Measurements from ENCODE around the gene USE1. TPM values are rescaled to one million over a fixed set of nuclear protein-coding genes. Genes with fewer than 3 reads are reported as not detected.

The USE1 gene
- total and polyA plus RNA-seq, 2 experiments from 2014 or later = 15.5 to 19.4 TPM

- Mint-ChIP-seq H3K36me3 (ENCODE audit: low read depth) (peaks cover 54% of the 10 kb centered on the region), H3K4me1 (peaks cover 10% of the 10 kb centered on the region), H3K27me3 (ENCODE audit: insufficient read depth, low read depth, poor library complexity) (peaks cover 23% of the 10 kb centered on the region), H3K4me3 (no peak overlapping the region), H3K9me3 (no peaks in the 10 kb centered on the region; the same call in 2 of the 3 replicates), H3K27ac (no peak overlapping the region)
- TF ChIP-seq CTCF (conservative IDR thresholded peaks at IDR 0.05; ENCODE audit: low read depth in 2 of 2) (peak; percentile 76 to 94), ETS1 (IDR thresholded peaks at IDR 0.05) (no peak)
- Histone ChIP-seq H4K20me1 (replicated peaks; ENCODE audit: insufficient read depth) (no peaks in the 10 kb centered on the region), H2AFZ (no peak overlapping the region), H3K9me2 (ENCODE audit: insufficient read depth) (no peaks in the 10 kb centered on the region), H3K79me2 (replicated peaks; ENCODE audit: insufficient read depth) (no peaks in the 10 kb centered on the region), H3K27me3 (ENCODE audit: insufficient read depth) (no peaks in the 10 kb centered on the region), H3K4me3 (no peak overlapping the region), H3K27ac (ENCODE audit: low read depth) (no peak overlapping the region), H3K4me2 (no peak overlapping the region), H3K36me3 (ENCODE audit: insufficient read depth) (no peaks in the 10 kb centered on the region), H3K4me1 (ENCODE audit: insufficient read depth) (peaks cover 9% of the 10 kb centered on the region), H3F3A (replicated peaks; ENCODE audit: low read depth) (peaks cover 12% of the 10 kb centered on the region)
- DNase-seq (ENCODE audit: low spot score) = peak; percentile 90
- peak; percentile 68 for ATAC-seq
Observed at GRCh38 chr19:17205237-17206140, 9.7 kb upstream of the USE1 start.

GRCh38 chr19:17206736-17207581 lies 8.2 kb upstream of the USE1 start:
- Histone ChIP-seq H3K4me1 (ENCODE audit: insufficient read depth) (peaks cover 9% of the 10 kb centered on the region), H3F3A (replicated peaks; ENCODE audit: low read depth) (peaks cover 13% of the 10 kb centered on the region), H3K9me2 (ENCODE audit: insufficient read depth) (no peaks in the 10 kb centered on the region), H3K36me3 (ENCODE audit: insufficient read depth) (no peaks in the 10 kb centered on the region), H2AFZ (no peak overlapping the region), H3K79me2 (replicated peaks; ENCODE audit: insufficient read depth) (no peaks in the 10 kb centered on the region), H3K4me2 (no peak overlapping the region), H3K27ac (ENCODE audit: low read depth) (no peak overlapping the region), H3K27me3 (ENCODE audit: insufficient read depth) (no peaks in the 10 kb centered on the region), H3K4me3 (no peak overlapping the region), H4K20me1 (replicated peaks; ENCODE audit: insufficient read depth) (no peaks in the 10 kb centered on the region)
- H3K27me3 Mint-ChIP-seq (ENCODE audit: insufficient read depth, low read depth, poor library complexity) = peaks cover 22% of the 10 kb centered on the region
- peaks cover 39% of the 10 kb centered on the region for H3K36me3 Mint-ChIP-seq (ENCODE audit: low read depth)
- no peaks in the 10 kb centered on the region; the same call in 2 of the 3 replicates for H3K9me3 Mint-ChIP-seq
- H3K4me3 Mint-ChIP-seq = no peak overlapping the region
- H3K27ac Mint-ChIP-seq = no peak overlapping the region
- ATAC-seq (no peak), DNase-seq (ENCODE audit: low spot score) (no peak)
- H3K4me1 Mint-ChIP-seq = peaks cover 10% of the 10 kb centered on the region
- no peak for TF ChIP-seq NANOG (IDR thresholded peaks at IDR 0.05; ENCODE audit: borderline replicate concordance)
- no peak for TF ChIP-seq CREB1 (CRISPR knock-in tag; IDR thresholded peaks at IDR 0.05; ENCODE audit: low read depth)
- TF ChIP-seq ZNF114 (CRISPR knock-in tag; IDR thresholded peaks at IDR 0.05) = no peak
- no peak for TF ChIP-seq EZH2 (IDR thresholded peaks at IDR 0.05; ENCODE audit: low read depth, unreplicated experiment)
- TF ChIP-seq ETS1 (IDR thresholded peaks at IDR 0.05) = no peak
- no peak for TF ChIP-seq JUNB (IDR thresholded peaks at IDR 0.05; ENCODE audit: unreplicated experiment)
- TF ChIP-seq EZH2phosphoT487 (IDR thresholded peaks at IDR 0.05; ENCODE audit: unreplicated experiment) = no peak
- no peak for TF ChIP-seq STAT1 (IDR thresholded peaks at IDR 0.05; ENCODE audit: unreplicated experiment)
- TF ChIP-seq POLR2AphosphoS5 (IDR thresholded peaks at IDR 0.05; ENCODE audit: low read depth) = no peak

Measured in GM23338 (cell line).